Right lobe of liver (tissue), 6 donors: Measurements from ENCODE around the gene RNF8. TPM values are rescaled to one million over a fixed set of nuclear protein-coding genes. Genes with fewer than 3 reads are reported as not detected.
"Not testable (repeated sequence)": the region's sequence is repeated elsewhere in the genome, so short reads cannot be mapped to it uniquely, and the experiment has no call there.

Source experiments
- ATAC-seq, 4 donors: fragments of 200-7000 bp; cut with Tn5 transposase; one replicate each; pipeline ENCODE4 v1.9.1; 2020; ENCODE audit warnings: mild to moderate bottlenecking in 4 of 4, moderate library complexity in 4 of 4
- DNase-seq, 3 donors: peaks; one replicate each; pipeline ENCODE4 v3.0.0-alpha.2; 2020
- H3K27ac ChIP-seq, 3 donors: fragments of 200-600 bp; one replicate each; pipeline ENCODE4 v1.8.0; 2022
- H3K27me3 ChIP-seq, 2 donors: fragments of 200-600 bp; one replicate each; pipeline ENCODE4 v1.8.0; 2022
- H3K36me3 ChIP-seq, 4 donors: fragments of 200-600 bp; sonication (generic) in 1 of 4; one replicate each; pipeline versions ENCODE4 v1.5.1 to v1.8.0; 2017 to 2022; ENCODE audit warnings: control low read depth in 1 of 4
- H3K4me1 ChIP-seq, 4 donors: fragments of 200-600 bp; sonication (generic) in 1 of 4; one replicate each; pipeline versions ENCODE4 v1.5.1 to v1.8.0; 2017 to 2022; ENCODE audit warnings: control low read depth in 1 of 4
- H3K4me3 ChIP-seq, 3 donors: fragments of 200-600 bp; one replicate each; pipeline ENCODE4 v1.8.0; 2022
- H3K9me3 ChIP-seq, 4 donors: fragments of 200-600 bp; sonication (generic) in 1 of 4; one replicate each; pipeline versions ENCODE4 v1.5.1 to v1.8.0; 2017 to 2022; ENCODE audit warnings: control low read depth in 1 of 4
- CTCF ChIP-seq, 4 donors: fragments of 200-600 bp in 3 of 4; fragments of 450-650 bp in 1 of 4; IDR thresholded peaks; one replicate each; pipeline versions ENCODE4 v1.5.1 to v1.8.0; 2016 to 2022; ENCODE audit warnings: antibody characterized with exemption in 4 of 4, mild to moderate bottlenecking in 2 of 4
- POLR2A ChIP-seq: fragments of 450-650 bp; IDR thresholded peaks from one replicate; pipeline ENCODE4 v1.6.1; 2017; ENCODE audit warnings: antibody characterized with exemption, mild to moderate bottlenecking
- WGBS: methylation state at CpG from one replicate; pipeline ENCODE4 v1.1.6; 2018; ENCODE audit warnings: low coverage, low lambda C conversion rate; ENCODE audit not compliant: insufficient coverage; ENCODE audit errors: missing lambda C conversion rate; 5-methylcytosine and 5-hydroxymethylcytosine counted together
- intact Hi-C, 2 donors: fragments of 100-400 bp; cut with DNase I; formaldehyde crosslinking; loops; one replicate each; pipeline versions ENCODE4 v1.11.2 to v1.14.1; 2022
- total RNA-seq, 6 experiments: library from RNA; depleted of rRNA in 2 of 6; stranded (reverse); fragments of >200 nt in 2 of 6; fragmentation: NEBNext Ultra II Directional in 3 of 6; extraction: Animal tissue kit (Norgen Biotek cat#: 25700) in 3 of 6; gene quantifications; one replicate each; pipeline versions ENCODE4 v1.1.0 to v1.2.4, GENCODE V29; 2016 to 2023
- donor health status: DM: no; HTN: yes; CAD: no.
- donor health status: DM: no; HTN: no; CAD: no.
- donor health status: DM: no; HTN: no; CAD: no.
- donor health status: DM: no; HTN: yes; CAD: no.
- donor health status: DM: no; HTN: yes; CAD: no.

RNF8 gene
- total RNA-seq, 6 experiments from 2014 or later = 4.3 to 7.1 (median 6.1) TPM

GRCh38 chr6:37399795-37400490 is 46.2 kb downstream of the RNF8 start:
- Histone ChIP-seq H3K4me1 (no peaks in the 10 kb centered on the region), H3K27ac (no peak overlapping the region), H3K4me3 (no peak overlapping the region), H3K36me3 (no peaks in the 10 kb centered on the region), H3K9me3 (no peaks in the 10 kb centered on the region), H3K27me3 (no peaks in the 10 kb centered on the region)
- ATAC-seq = no peak
- WGBS = 48% methylated on average over 4 of the region's 4 CpGs
- DNase-seq = no peak
- intact Hi-C loops = no loop called here
- TF ChIP-seq CTCF (IDR thresholded peaks at IDR 0.05) (no peak), POLR2A (no peak)

GRCh38 chr6:37401658-37402057 is 47.9 kb downstream of the RNF8 start:
- H3K4me1 ChIP-seq, H3K27me3 ChIP-seq, intact Hi-C loops, DNase-seq, H3K36me3 ChIP-seq, ATAC-seq, H3K27ac ChIP-seq, H3K4me3 ChIP-seq, H3K9me3 ChIP-seq: not testable (repeated sequence)

- Histone ChIP-seq H3K27me3 (no peaks in the 10 kb centered on the region), H3K9me3 (peaks cover 0 to 4% (median 0%) of the 10 kb centered on the region in 4 donors), H3K27ac (no peak overlapping the region), H3K4me3 (no peak overlapping the region), H3K36me3 (no peaks in the 10 kb centered on the region), H3K4me1 (no peaks in the 10 kb centered on the region)
- DNase-seq (no peak), ATAC-seq (no peak)
- TF ChIP-seq POLR2A (no peak), CTCF (IDR thresholded peaks at IDR 0.05) (no peak)
- intact Hi-C loops = no loop called here
- 49% methylated on average over 3 of the region's 3 CpGs for WGBS
Measured at GRCh38 chr6:37406726-37407341, 53.1 kb downstream of the RNF8 start.

- TF ChIP-seq POLR2A = no peak
Measured at GRCh38 chr6:37407948-37408347, 54.2 kb downstream of the RNF8 start.

GRCh38 chr6:37409501-37409900 is 55.7 kb downstream of the RNF8 start:
- TF ChIP-seq CTCF (IDR thresholded peaks at IDR 0.05) (no peak), POLR2A (no peak)
- intact Hi-C loops = no loop called here
- DNase-seq (no peak), ATAC-seq (no peak)
- Histone ChIP-seq H3K4me3 (no peak overlapping the region), H3K27ac (no peak overlapping the region), H3K4me1 (no peaks in the 10 kb centered on the region), H3K9me3 (peaks cover 0 to 4% (median 0%) of the 10 kb centered on the region in 4 donors), H3K27me3 (no peaks in the 10 kb centered on the region), H3K36me3 (no peaks in the 10 kb centered on the region)
- 95% methylated on average over 1 of the region's 1 CpG for WGBS

More at GRCh38 chr6:37407948-37408347, 54.2 kb downstream of the RNF8 start:
- no peak for ATAC-seq
- peaks cover 0 to 4% (median 0%) of the 10 kb centered on the region in 4 donors for H3K9me3 ChIP-seq
- H3K36me3 ChIP-seq = no peaks in the 10 kb centered on the region
- intact Hi-C loops = no loop called here
- no peak overlapping the region for H3K4me3 ChIP-seq
- no peaks in the 10 kb centered on the region for H3K27me3 ChIP-seq
- H3K4me1 ChIP-seq = no peaks in the 10 kb centered on the region
- no peak overlapping the region for H3K27ac ChIP-seq
- WGBS = 54% methylated on average over 5 of the region's 5 CpGs
- no peak for DNase-seq
